GM19239 (cell line): ENCODE data around the gene MEGF9.
"Not testable (repeated sequence)": the region's sequence is repeated elsewhere in the genome, so short reads cannot be mapped to it uniquely, and the experiment has no call there.

Experiments used
- DNase-seq: peaks from one replicate; pipeline ENCODE4 v3.0.0; 2011; ENCODE audit warnings: low spot score; ENCODE audit not compliant: insufficient read length
- FAIRE-seq: peaks from 2 replicates; lab custom pipeline; 2011; peaks lifted over from hg19 to GRCh38; lab: Jason Lieb, UNC

The MEGF9 gene

DNA sequence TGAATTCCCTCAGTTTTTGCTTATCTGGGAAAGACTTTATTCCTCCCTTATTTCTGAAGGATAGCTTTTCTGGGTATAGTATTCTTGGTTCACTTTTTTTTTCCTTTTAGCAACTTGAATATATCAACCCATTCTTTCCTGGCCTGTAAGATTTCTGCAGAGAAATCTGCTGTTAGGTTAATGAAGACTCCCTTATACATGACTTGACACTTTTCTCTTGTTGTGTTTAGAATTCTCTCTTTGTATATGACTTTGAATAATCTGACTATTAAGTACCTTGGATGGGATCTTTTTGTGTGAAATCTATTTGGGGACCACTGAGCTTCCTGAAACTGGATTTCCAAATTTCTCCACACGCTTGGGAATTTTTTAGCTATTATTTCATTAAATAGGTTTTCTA is 79.3 kb downstream of the MEGF9 start:
- no peak for DNase-seq
- no peak for FAIRE-seq

DNA sequence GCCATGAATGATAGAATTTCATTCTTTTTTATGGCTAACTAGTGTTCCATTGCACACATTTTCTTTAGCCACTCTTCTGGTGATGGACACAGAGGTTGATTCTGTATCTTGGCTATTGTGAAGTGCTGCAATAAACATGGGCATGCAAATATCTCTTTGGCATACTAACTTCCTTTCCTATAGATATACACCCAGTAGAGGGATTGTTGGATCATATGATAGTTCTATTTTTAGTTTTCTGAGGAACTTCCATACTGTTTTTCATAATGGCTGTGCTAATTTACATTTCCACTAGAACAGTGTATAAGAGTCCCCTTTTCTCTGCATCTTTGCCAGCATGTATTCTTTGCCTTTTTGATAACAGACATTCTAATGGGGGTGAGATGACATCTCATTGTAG is 83.9 kb downstream of the MEGF9 start:
- FAIRE-seq (no peak), DNase-seq (no peak)

DNA sequence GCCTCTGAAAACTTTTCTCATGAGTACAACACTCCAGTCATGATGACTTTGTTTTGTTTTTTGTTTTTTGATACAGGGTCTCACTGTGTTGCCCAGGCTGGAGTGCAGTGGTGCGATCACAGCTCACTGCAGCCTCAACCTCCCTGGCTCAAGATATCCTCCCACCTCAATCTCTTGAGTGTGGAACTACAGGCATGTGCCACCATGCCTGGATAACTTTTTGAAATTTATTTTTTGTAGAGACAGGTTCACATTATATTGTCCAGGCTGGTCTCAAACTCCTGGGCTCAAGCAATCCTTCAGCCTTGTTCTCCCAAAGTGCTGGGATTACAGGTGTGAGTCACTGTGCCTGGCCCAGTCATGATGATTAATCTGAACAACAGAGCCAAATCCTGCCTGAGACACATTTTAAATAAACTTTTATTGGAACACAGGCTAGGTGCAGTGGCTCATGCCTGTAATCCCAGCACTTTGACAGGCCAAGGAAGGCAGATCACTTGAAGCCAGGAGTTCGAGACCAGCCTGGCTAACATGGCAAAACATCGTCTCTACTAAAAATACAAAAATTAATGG is 85.3 kb downstream of the MEGF9 start:
- DNase-seq, FAIRE-seq: not testable (repeated sequence)

DNA sequence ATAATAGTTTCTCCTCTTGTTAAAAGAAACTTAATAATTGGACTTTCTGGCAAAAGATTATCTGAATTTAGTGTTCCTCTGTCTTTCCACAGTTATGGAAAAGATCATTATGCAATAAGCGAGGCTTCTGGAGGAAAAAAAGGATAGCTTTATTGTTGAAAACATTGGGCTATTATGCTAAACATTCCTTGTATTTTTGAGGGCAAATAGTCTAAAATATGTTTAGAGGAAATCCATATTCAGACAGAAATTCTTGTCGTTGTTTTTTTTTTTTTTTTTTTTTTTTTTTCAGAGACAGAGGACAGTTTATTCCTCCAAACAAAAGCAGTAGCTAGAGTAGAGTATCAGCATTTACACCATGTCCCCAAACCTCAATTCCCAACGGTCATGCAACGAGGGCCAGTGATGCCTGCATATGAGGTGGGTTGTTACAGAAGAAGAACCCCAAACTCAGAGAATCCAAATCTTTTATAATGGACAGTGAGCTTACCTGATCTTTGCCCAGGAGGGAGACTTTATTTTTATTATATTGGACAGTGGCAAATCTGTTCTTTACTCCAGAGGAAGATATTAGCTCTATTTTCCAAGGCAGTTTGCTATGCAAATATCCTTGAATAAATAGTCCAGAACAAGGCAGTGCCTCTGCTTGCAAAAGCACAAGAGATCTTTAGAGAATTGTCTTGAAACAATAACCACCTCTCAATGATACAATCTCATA is 85.9 kb downstream of the MEGF9 start:
- no peak for FAIRE-seq
- no peak for DNase-seq

DNA sequence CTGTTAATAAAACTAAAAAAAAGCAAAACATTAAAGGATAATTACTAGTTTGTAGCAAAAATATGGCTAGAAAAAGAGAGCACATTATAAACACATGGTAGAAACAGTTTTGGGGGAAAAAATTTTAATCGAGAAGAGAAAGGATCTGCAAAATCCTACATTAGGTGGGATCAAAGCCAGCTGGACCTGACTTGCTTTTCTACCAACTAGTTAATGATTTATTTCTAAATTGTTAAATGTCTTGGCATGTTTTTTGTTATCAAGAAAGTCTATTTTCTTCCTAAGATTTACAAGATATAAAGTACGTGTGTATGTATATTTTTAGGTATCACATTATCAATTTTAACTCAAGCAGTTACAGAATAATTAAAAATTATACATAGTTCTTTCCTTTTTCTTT is 87.2 kb downstream of the MEGF9 start:
- DNase-seq (no peak), FAIRE-seq (no peak)

DNA sequence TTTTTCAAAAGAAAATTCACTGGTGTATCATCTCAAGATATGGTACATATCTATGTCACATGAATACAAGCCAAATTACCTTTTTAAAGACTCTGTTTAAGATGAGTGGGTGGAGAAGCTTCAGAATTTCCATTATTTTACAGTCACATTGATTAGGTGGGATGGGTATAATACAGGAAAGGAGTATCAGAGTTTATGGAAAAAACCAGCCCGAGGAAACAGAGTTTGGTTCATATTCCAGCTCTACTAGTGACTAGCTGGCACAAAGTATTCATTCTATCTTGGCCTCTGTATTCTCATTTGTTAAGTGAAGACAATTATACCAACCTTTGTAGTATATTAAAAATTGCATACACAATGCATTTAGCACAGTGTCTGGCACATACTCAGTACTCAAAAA is 87.8 kb downstream of the MEGF9 start:
- FAIRE-seq (no peak), DNase-seq (no peak)

DNA sequence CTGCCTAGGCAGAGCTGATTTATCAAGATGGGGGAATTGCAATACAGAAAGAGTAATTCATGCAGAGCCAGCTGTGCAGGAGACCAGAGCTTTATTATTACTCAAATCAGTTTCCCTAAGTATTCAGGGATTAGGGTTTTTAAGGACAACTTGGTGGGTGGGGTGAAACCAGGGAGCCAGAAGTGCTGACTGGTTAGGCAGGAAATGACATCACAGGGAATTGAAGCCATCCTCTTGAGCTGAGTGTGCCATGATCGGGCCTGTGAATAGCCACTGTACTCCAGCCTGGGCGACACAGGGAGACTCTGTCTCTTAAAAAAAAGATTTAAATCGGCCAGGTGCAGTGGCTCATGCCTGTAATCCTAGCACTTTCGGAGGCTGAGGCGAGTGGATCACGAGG is 89.0 kb downstream of the MEGF9 start:
- DNase-seq (no peak), FAIRE-seq (no peak)

DNA sequence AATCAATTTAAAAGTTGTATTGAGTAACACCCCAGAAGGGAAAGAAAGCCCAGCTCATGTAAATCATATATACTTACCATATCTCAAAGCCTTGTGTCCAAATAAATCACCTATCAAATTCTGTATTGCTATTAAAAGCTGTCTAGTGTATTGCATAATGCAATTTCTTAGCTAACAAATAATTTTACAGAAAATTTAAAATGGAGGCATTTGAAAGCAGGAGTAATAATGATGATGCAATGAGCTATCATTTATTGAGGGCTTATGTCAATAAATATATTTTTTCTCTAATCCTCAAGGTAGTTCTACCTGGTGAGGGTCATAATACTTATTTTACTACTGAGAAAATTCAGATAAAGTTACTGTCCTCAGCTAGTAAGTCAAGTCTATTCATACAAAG is 91.5 kb downstream of the MEGF9 start:
- FAIRE-seq (no peak), DNase-seq (no peak)

DNA sequence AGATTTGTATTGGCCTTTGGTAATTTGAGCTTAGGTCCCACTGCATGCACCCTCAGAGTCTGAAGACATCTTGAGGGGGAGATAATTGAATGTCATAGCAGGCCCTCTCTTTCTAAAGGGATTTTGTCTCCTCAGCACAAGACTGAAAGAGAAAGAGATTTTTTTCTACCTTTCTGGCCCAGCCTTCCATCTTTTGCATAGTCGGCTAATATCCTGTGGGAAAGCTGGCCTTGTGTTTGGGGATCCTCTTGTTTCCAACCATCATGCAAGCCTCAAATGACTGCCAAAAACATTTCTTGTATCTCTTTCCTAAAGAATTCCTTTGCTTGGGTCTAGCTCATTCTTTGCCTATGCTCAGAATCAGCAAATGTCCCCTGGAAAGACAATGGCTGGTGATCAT is 92.3 kb downstream of the MEGF9 start:
- DNase-seq (no peak), FAIRE-seq (no peak)

DNA sequence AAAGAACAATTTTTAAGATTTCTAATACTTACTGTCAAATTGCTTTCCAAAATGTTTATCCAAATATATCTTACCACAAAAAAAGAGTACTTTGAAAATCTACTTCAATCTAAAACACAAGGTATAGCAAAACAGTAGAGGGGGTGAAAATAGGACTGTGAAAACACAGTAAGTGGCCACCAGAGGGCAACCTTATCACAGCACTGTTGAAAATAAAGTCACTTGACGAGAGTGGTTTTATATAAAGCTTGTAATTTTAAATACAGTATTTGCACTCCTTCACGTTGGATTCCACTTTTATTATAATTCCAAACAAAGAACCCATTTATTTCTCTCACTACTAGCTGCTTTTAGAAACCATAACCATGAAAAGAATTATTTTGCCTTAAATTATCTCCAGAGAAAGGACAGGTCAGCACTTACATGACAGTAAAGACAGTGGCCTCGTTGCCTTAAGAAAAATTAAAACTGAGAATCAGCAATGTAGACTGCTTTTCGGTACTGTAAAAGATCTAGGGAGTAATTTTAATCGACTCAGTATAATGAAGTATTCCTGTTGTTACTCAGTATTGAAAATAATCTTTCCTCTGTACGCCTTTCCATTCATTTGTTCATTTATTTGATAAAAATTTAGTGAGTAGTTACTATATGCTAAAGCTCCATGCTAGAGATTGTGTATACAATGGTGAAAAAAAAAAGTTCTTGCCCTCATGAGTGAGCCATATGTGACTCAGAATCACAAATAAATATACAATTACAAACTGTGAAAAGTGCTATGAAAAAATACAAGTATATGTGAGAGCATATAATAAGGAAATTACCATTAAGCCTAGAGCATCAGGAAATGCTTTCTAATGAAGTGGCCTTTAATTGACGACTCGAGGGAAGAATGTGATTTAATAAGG is 94.3 kb downstream of the MEGF9 start:
- DNase-seq = peak; percentile 35
- FAIRE-seq = peak; percentile 86

DNA sequence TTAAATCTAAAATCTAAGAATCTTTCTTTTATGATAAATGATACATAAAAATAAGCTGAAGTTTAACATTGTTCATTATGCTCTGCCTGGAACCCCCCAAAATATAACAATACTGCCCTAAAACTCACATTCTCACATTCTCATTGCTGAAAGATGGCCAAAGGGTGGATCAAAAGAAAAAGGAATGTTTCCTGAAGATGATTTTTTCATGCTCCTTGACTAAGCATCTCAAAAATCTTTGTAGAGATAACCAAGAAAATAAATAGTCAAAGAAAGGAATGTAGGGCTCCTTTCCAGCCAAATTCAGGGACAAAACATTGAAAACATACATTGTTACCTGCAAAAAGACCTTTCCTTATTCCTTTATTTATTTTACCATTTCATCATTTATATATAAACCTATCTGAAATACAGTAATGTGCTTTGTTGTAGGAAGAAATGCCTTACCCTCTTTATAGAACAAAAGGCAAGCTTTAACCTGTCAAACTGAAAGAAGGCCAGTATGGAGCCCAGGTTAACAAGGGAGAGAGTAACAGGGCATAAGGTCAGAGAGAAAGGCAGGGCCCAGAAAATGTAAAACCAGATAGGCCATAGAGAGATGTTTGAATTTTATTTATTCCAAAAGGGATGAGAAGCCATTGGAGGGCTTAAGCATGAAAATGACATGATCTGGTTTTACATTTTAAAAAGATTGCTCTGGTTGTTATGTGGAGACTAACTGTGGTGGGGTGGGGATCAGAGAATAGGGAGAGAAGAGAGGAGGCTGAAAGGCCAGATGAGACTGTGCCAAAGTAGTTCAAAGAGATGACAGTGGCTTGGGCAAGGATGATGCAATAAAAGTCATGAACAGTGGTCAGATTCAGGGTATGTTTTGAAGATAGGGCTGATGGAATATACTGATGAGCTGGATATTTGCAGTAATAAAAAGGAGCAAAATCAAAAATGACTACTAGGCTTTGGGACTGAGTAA is 97.0 kb downstream of the MEGF9 start:
- DNase-seq (no peak), FAIRE-seq (no peak)

DNA sequence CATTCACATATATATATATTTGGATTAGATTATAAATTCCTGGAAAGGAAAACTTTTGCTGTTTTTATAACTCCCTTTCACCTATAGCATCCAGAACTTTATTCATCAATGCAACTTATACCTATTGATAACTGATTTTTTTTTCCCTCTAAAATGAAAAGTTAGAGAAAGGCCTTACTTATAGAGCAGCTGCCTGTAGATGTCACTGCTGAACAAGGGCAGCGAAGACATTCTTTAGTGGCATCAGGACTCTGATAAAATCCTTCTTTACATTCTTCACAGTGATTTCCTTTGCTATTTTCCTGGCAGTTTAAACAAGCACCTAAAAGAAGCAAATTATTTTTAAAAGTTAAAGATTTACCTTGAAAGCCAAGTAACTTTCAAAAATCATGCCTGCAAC is 102.1 kb downstream of the MEGF9 start:
- no peak for DNase-seq
- no peak for FAIRE-seq

DNA sequence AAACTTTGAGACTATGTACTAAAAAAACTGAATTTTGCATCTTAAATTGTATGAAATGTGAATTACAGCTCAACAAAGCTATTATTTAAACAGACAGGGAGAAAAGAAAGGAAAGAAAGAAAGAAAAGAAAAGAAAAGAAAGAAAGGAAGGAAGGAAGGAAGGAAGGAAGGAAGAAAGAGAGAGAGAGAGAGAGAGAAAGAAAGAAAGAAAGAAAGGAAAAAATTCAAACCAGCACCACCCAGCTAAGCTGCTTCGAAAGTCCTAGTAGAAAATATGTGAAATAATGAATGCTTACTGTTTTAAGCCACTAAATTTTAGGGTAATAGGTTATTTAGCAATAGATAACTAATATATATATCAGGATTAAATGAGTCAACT is 102.6 kb downstream of the MEGF9 start:
- DNase-seq (no peak), FAIRE-seq (no peak)

DNA sequence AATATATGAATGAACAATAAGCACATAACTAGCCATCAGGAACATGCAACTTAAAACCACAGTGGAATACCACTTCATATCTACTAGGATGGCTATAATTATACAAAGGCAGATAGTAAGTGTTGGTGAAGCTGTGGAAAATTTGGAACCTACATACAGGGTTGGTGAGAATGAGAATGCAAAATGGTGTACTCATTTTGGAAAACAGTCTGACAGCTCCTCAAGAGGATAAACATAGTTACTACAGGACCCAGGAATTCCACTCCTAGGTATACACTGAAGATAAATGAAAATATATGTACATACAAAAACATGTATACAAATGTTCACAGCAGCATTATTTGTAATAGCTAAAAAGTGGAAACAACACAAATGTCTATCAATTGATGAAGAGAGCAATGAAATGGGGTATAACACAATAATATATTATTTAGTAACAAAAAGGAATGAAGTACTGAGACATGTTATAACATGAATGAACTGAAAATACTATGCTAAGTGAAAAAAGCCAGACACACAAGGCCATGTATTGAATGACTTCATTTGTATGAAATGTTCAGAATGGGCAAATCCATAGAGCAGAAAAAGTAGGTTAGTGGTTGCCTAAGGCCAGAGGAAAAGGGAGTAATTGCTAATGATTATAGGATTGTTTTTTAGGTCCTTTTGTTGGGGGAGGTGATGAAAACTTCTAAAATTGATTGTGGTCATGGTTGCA is 103.1 kb downstream of the MEGF9 start:
- FAIRE-seq (no peak), DNase-seq (no peak)

DNA sequence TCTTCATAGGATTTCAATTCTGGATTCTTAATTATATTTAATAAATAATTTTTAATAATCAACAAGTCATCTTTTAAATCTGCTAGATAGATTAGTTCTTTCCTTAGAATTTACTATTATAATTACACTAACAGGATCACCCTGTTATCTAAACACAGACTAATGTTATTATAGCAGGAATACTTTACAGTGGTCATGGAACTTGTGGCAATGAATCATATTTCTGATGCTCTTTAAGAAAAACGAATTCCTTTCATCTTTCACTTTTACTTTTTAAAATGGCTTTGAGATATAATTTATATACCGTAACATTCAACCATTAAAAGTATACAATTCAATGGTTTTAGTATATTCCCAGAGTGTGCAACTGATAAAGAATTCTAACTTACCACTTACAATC is 104.6 kb downstream of the MEGF9 start:
- no peak for DNase-seq
- FAIRE-seq = no peak

DNA sequence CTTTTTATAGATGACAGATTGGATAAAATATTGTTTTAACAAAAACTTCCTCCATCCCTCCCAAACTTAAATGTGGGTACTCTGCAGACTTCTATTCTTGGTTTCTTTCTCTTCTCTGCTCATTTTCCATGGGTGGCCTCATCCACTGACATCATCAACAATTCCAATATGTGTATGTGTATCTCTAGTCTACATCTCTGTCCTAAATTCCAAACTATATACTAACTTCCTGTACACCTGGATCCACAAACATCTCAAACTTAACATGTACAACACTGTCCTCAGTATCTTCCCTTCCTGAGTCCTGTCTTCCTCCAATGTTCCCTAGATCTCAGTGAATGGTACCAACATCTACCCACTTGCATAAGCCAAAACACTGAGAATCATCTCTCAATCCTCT is 105.8 kb downstream of the MEGF9 start:
- FAIRE-seq (no peak), DNase-seq (no peak)

DNA sequence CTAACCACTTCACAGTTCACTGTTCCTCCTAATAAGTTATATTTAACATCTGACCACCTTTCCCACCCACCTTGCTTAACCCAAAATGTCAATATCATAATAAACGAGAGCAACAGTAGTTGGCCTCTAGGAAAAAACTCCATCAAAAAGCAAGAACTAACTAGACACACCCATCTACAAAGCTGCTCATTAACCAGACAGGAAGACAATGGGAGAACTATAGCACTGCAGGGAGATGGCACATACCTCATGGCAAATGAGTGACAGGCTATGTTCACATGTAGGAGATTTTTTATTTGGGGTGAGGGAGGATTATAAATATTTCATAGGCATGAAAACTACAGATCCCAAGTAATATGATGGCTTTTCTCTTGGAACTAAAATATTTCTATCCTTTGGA is 110.7 kb downstream of the MEGF9 start:
- FAIRE-seq (no peak), DNase-seq (no peak)

DNA sequence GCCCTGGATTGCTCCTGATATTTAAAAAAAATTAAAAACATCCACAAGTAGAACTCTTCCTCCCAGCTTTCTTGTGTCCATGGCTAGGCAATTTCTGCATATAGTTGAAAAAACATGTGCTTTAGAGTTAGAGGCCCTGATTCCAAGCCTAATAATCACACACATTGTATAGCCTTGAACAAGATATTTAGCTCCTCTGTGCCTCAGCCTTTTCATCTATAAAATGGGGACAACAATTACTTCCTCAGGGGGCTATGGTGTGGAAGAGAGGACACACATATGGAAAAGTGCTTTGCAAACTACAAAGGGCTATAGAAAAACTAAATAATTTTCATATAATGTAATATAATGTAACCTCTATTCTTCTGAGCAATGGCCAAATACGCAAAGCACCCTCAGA is 111.3 kb downstream of the MEGF9 start:
- FAIRE-seq (no peak), DNase-seq (no peak)

DNA sequence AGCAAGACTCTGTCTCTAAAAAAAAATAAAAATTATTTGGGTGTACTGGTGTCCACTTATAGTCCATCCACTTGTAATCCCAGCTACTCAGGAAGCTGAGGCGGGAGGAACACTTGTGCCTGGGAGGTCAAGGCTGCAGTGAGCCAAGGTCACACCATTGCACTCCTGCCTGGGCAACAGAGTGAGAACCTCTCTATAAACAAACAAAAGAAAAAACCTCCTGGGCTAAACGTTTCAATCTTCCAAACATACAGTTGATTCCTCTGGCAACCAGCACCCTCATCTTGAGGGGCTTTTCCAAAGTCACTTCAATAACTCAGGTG is 120.4 kb downstream of the MEGF9 start:
- no peak for FAIRE-seq

More for the DNA sequence above, 120.4 kb downstream of the MEGF9 start:
- no peak for DNase-seq
